ENCODE data around the gene ATP6V0A4. TPM values are rescaled to one million over a fixed set of nuclear protein-coding genes. Genes with fewer than 3 reads are reported as not detected.
"Not testable (repeated sequence)": the region's sequence is repeated elsewhere in the genome, so short reads cannot be mapped to it uniquely, and the experiment has no call there.

The ATP6V0A4 gene
- polyA plus RNA-seq, 2 donors, result 1.3 to 4.4 TPM

DNA sequence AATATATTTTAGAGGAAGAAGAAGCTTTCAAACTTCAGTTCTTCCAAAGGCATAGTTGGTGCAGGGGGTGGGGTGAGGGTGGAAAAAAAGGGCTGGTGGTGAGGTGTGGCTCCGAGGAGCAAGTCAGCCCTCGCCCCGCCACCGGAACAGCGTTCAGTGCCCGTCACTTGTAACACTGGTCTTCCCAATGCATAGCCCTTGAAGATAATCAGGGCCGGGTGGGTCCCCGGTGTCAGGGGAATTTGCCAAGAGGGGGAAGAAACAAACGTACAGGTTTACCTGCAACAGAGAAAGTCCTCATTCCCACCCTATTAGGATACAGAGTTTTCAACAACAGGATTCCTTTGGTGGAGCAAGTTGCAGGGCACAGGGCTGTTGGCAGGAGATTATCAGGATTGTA is 98.3 kb downstream of the ATP6V0A4 start:
- Histone ChIP-seq H3K4me1 (ENCODE audit: control insufficient read depth in 2 of 2, insufficient read depth in 2 of 2, low read length in 1 of 2) (no peaks in the 10 kb centered on the region), H3K27ac (ENCODE audit: low read depth in 2 of 2, low read length in 1 of 2) (no peak overlapping the region), H3K9me3 (ENCODE audit: control insufficient read depth in 2 of 2, insufficient read depth in 1 of 2, low read depth in 1 of 2, low read length in 1 of 2) (no peaks in the 10 kb centered on the region), H3K4me3 (ENCODE audit: low read depth in 1 of 2, low read length in 2 of 2) (no peak overlapping the region), H3K36me3 (ENCODE audit: control insufficient read depth in 2 of 2, insufficient read depth in 2 of 2, low read length in 1 of 2) (no peaks in the 10 kb centered on the region), H3K27me3 (ENCODE audit: control insufficient read depth in 1 of 2, insufficient read depth in 2 of 2, low read length in 2 of 2) (no peaks in the 10 kb centered on the region)
- 45 to 62% methylated on average over 9 of the region's 9 CpGs for WGBS, 2 donors

DNA sequence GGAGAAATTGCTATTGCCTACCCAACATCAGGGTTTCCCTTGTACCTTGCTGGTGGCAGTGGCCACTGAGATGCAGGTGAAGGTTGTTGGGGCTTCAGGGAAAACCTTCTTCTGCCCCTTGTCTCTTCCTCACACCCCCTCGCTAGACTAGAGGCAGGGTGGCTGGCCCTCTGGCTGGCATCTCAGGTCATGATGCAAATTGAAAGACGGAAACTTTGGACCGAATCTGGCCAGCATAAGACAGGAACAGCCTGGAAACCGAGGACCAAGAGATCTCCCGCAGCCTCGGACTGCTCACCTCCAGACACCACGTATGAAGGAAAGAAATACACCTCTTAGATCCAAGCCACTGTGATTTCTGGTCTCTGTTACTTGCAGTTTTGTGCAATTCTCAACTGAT is 99.7 kb downstream of the ATP6V0A4 start:
- no peak overlapping the region for H3K27ac ChIP-seq (ENCODE audit: low read depth in 2 of 2, low read length in 1 of 2)
- no peaks in the 10 kb centered on the region for H3K9me3 ChIP-seq (ENCODE audit: control insufficient read depth in 2 of 2, insufficient read depth in 1 of 2, low read depth in 1 of 2, low read length in 1 of 2)
- 92 to 94% methylated on average over 7 of the region's 7 CpGs for WGBS, 2 donors
- no peaks in the 10 kb centered on the region for H3K27me3 ChIP-seq (ENCODE audit: control insufficient read depth in 1 of 2, insufficient read depth in 2 of 2, low read length in 2 of 2)
- no peaks in the 10 kb centered on the region for H3K36me3 ChIP-seq (ENCODE audit: control insufficient read depth in 2 of 2, insufficient read depth in 2 of 2, low read length in 1 of 2)
- no peaks in the 10 kb centered on the region for H3K4me1 ChIP-seq (ENCODE audit: control insufficient read depth in 2 of 2, insufficient read depth in 2 of 2, low read length in 1 of 2)
- H3K4me3 ChIP-seq (ENCODE audit: low read depth in 1 of 2, low read length in 2 of 2), result no peak overlapping the region

DNA sequence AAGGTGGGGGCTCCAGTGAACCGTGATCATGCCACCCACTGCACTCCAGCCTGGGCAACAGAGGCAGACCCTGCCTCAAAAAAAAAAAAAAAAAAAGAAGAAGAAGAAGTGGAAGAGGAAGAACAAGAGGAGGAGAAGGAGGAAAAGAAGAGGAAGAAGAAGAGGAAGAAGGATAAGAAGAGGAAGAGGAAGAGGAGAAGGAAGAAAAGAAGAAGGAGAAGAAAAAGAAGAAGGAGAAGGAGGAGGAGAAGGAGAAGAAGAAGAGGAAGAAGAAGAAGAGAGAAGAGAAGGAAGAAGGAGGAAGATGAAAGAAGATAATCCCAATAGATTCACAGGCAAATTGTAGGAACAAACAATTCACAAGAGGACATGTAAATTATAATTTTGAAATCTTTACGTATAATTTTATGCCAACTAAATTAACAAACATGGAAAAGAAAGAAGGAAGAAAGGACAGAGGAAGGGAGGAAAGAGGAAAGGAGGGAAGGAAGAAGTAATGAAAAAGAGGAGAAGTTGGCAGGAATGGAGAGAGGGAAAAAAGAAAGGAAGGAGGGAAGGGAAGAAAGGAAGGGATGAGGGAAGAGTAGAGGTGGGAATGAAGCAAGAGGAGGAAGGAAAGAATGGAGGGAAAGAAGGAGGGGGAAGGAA is 100.3 kb downstream of the ATP6V0A4 start:
- Histone ChIP-seq H3K27me3 (ENCODE audit: control insufficient read depth in 1 of 2, insufficient read depth in 2 of 2, low read length in 2 of 2) (no peaks in the 10 kb centered on the region), H3K4me1 (ENCODE audit: control insufficient read depth in 2 of 2, insufficient read depth in 2 of 2, low read length in 1 of 2) (no peaks in the 10 kb centered on the region), H3K36me3 (ENCODE audit: control insufficient read depth in 2 of 2, insufficient read depth in 2 of 2, low read length in 1 of 2) (no peaks in the 10 kb centered on the region), H3K9me3 (ENCODE audit: control insufficient read depth in 2 of 2, insufficient read depth in 1 of 2, low read depth in 1 of 2, low read length in 1 of 2) (no peaks in the 10 kb centered on the region), H3K27ac (ENCODE audit: low read depth in 2 of 2, low read length in 1 of 2) (no peak overlapping the region), H3K4me3 (ENCODE audit: low read depth in 1 of 2, low read length in 2 of 2) (no peak overlapping the region)
- 57 to 85% methylated on average over 2 of the region's 2 CpGs for WGBS, 2 donors

DNA sequence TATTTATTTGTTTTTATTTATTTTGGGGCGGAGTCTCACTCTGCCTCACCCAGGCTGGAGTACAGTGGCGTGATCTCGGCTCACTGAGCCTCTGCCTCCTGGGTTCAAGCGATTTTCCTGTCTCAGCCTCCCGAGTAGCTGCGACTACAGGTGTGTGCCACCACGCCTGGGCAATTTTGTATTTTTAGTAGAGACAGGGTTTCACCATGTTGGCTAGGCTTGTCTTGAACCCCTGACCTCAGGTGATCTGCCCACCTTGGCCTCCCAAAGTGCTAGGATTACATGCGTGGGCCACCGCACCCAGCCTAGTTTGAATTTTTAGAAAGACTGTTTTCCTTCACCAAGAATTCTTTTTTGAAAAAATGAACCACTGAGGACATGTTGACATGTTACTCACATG is 102.2 kb downstream of the ATP6V0A4 start:
- not testable (repeated sequence) for H3K36me3 ChIP-seq (ENCODE audit: control insufficient read depth in 2 of 2, insufficient read depth in 2 of 2, low read length in 1 of 2); H3K4me1 ChIP-seq (ENCODE audit: control insufficient read depth in 2 of 2, insufficient read depth in 2 of 2, low read length in 1 of 2); H3K27ac ChIP-seq (ENCODE audit: low read depth in 2 of 2, low read length in 1 of 2); H3K27me3 ChIP-seq (ENCODE audit: control insufficient read depth in 1 of 2, insufficient read depth in 2 of 2, low read length in 2 of 2); H3K9me3 ChIP-seq (ENCODE audit: control insufficient read depth in 2 of 2, insufficient read depth in 1 of 2, low read depth in 1 of 2, low read length in 1 of 2); H3K4me3 ChIP-seq (ENCODE audit: low read depth in 1 of 2, low read length in 2 of 2)
- 94% methylated on average over 9 of the region's 9 CpGs for WGBS, 2 donors

DNA sequence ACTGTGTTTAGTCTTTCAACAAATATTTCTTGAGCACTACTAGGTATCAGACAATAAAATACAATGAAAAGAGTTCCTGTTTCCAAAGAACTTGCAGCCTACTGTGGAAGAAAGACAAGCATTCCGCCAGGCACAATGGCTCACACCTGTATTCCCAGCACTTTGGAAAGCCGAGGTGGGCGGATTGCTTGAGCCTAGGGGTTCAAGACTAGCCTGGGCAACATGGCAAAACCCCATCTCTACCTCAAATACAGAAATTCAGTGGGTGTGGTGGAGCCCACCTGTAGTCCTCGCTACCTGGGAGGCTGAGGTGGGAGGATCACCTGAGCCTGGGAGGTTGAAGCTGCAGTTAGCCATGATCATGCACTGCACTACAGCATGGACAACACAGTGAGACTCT is 102.9 kb downstream of the ATP6V0A4 start:
- Histone ChIP-seq H3K4me3 (ENCODE audit: low read depth in 1 of 2, low read length in 2 of 2) (no peak overlapping the region), H3K4me1 (ENCODE audit: control insufficient read depth in 2 of 2, insufficient read depth in 2 of 2, low read length in 1 of 2) (no peaks in the 10 kb centered on the region), H3K27ac (ENCODE audit: low read depth in 2 of 2, low read length in 1 of 2) (no peak overlapping the region), H3K27me3 (ENCODE audit: control insufficient read depth in 1 of 2, insufficient read depth in 2 of 2, low read length in 2 of 2) (no peaks in the 10 kb centered on the region), H3K9me3 (ENCODE audit: control insufficient read depth in 2 of 2, insufficient read depth in 1 of 2, low read depth in 1 of 2, low read length in 1 of 2) (no peaks in the 10 kb centered on the region), H3K36me3 (ENCODE audit: control insufficient read depth in 2 of 2, insufficient read depth in 2 of 2, low read length in 1 of 2) (no peaks in the 10 kb centered on the region)
- WGBS, 2 donors, result 89 to 93% methylated on average over 4 of the region's 4 CpGs

DNA sequence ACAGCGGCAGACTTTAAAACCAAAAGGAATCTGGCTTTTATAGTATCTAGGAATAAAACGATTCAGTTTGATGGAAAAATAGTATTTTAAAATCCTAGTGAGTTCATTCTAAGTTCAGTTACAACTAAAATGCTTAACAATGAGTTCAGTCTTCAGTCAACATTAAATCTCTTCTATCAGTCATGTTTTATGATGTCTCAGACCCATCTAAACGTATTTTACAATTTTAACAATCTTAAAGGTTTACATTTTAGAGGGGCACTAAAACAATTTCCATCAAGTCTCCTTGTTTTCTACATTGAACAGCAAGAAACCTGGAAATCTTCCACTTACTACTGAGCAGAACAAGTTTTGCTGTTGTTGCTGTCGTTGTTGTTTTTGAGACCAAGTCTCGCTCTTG is 106.8 kb downstream of the ATP6V0A4 start:
- 75 to 77% methylated on average over 5 of the region's 5 CpGs for WGBS, 2 donors
- Histone ChIP-seq H3K4me1 (ENCODE audit: control insufficient read depth in 2 of 2, insufficient read depth in 2 of 2, low read length in 1 of 2) (no peaks in the 10 kb centered on the region), H3K36me3 (ENCODE audit: control insufficient read depth in 2 of 2, insufficient read depth in 2 of 2, low read length in 1 of 2) (no peaks in the 10 kb centered on the region), H3K27me3 (ENCODE audit: control insufficient read depth in 1 of 2, insufficient read depth in 2 of 2, low read length in 2 of 2) (no peaks in the 10 kb centered on the region), H3K27ac (ENCODE audit: low read depth in 2 of 2, low read length in 1 of 2) (no peak overlapping the region), H3K4me3 (ENCODE audit: low read depth in 1 of 2, low read length in 2 of 2) (no peak overlapping the region), H3K9me3 (ENCODE audit: control insufficient read depth in 2 of 2, insufficient read depth in 1 of 2, low read depth in 1 of 2, low read length in 1 of 2) (no peaks in the 10 kb centered on the region)

DNA sequence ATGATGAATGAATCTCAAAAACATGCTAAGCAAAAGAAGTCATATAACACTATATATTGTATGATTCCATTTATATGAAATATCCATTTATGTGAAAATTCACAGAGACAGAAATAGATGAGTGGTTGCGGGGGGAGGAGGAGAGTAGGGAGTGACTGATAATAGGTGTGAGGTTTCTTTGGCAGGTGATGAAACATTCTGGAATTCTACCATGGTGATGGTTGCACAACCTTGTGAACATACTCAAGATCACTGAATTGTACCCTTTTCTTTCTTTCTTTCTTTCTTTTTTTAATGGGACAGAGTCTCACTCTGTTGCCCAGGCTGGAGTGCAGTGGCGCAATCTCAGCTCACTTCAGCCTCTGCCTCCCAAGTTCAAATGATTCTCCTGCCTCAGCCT is 107.5 kb downstream of the ATP6V0A4 start:
- H3K9me3 ChIP-seq (ENCODE audit: control insufficient read depth in 2 of 2, insufficient read depth in 1 of 2, low read depth in 1 of 2, low read length in 1 of 2), result no peaks in the 10 kb centered on the region
- WGBS, 2 donors, result 96% methylated on average over 2 of the region's 2 CpGs
- H3K4me3 ChIP-seq (ENCODE audit: low read depth in 1 of 2, low read length in 2 of 2), result no peak overlapping the region
- H3K4me1 ChIP-seq (ENCODE audit: control insufficient read depth in 2 of 2, insufficient read depth in 2 of 2, low read length in 1 of 2), result no peaks in the 10 kb centered on the region
- no peak overlapping the region for H3K27ac ChIP-seq (ENCODE audit: low read depth in 2 of 2, low read length in 1 of 2)
- no peaks in the 10 kb centered on the region for H3K36me3 ChIP-seq (ENCODE audit: control insufficient read depth in 2 of 2, insufficient read depth in 2 of 2, low read length in 1 of 2)
- H3K27me3 ChIP-seq (ENCODE audit: control insufficient read depth in 1 of 2, insufficient read depth in 2 of 2, low read length in 2 of 2), result no peaks in the 10 kb centered on the region

DNA sequence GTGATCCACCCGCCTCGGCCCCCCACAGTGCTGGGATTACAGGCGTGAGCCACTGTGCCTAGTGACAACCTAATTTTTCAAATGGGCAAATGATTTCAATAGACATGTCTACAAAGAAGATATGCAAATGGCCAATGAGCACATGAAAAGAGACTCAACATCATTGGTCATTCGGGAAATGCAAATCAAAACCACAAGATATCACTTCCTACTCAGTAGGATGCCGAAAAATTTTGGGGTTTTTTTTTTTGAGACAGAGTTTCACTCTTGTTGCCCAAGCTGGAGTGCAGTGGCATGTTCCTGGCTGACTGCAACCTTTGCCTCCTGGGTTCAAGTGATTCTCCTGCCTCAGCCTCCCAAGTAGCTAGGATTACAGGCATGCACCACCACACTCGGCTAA is 110.0 kb downstream of the ATP6V0A4 start:
- not testable (repeated sequence) for H3K27ac ChIP-seq (ENCODE audit: low read depth in 2 of 2, low read length in 1 of 2); H3K4me3 ChIP-seq (ENCODE audit: low read depth in 1 of 2, low read length in 2 of 2); H3K9me3 ChIP-seq (ENCODE audit: control insufficient read depth in 2 of 2, insufficient read depth in 1 of 2, low read depth in 1 of 2, low read length in 1 of 2); H3K36me3 ChIP-seq (ENCODE audit: control insufficient read depth in 2 of 2, insufficient read depth in 2 of 2, low read length in 1 of 2); H3K4me1 ChIP-seq (ENCODE audit: control insufficient read depth in 2 of 2, insufficient read depth in 2 of 2, low read length in 1 of 2); H3K27me3 ChIP-seq (ENCODE audit: control insufficient read depth in 1 of 2, insufficient read depth in 2 of 2, low read length in 2 of 2)
- WGBS, 2 donors, result 90 to 93% methylated on average over 6 of the region's 6 CpGs

DNA sequence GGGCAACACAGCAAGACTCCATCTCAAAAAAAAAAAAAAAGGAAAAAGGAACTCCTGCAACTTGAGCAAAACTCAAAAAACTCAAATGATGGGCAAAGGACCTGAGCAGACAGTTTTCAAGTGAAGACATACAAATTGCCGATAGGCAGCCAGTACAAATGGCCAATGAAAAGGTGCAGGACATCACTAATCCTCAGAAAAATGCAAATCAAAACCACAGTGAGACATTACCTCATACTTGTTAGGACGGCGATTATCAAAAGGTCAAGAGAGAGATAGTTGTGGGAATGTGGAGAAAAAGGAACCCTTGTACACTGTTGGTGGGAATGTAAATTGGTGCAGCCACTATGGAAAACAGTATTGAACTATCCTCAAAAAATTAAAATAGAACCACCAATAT is 113.7 kb downstream of the ATP6V0A4 start:
- WGBS, 2 donors, result 78 to 84% methylated on average over 3 of the region's 3 CpGs
- H3K4me3 ChIP-seq (ENCODE audit: low read depth in 1 of 2, low read length in 2 of 2), result no peak overlapping the region

DNA sequence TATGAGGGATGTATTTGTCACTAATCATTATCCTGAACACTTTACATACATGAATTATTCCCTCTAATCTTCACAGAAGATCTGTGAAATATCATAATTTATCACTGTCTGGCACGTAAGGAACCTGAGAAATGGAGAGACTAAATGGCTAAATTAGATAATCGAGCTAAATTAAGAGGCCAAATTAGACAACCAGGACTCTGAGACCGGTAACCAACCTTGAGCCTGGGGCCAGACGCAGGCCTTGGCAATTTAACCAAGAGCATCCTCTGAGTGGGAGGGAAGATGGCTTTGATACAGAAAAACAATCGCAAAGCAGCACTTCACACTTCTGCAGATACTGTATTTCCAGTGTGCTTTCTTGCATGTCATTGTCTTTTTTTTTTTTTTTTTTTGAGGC is 118.2 kb downstream of the ATP6V0A4 start:
- no peaks in the 10 kb centered on the region for H3K36me3 ChIP-seq (ENCODE audit: control insufficient read depth in 2 of 2, insufficient read depth in 2 of 2, low read length in 1 of 2)
- H3K4me3 ChIP-seq (ENCODE audit: low read depth in 1 of 2, low read length in 2 of 2), result no peak overlapping the region
- no peaks in the 10 kb centered on the region for H3K27me3 ChIP-seq (ENCODE audit: control insufficient read depth in 1 of 2, insufficient read depth in 2 of 2, low read length in 2 of 2)
- WGBS, 2 donors, result 71 to 79% methylated on average over 5 of the region's 5 CpGs
- H3K9me3 ChIP-seq (ENCODE audit: control insufficient read depth in 2 of 2, insufficient read depth in 1 of 2, low read depth in 1 of 2, low read length in 1 of 2), result no peaks in the 10 kb centered on the region
- no peaks in the 10 kb centered on the region for H3K4me1 ChIP-seq (ENCODE audit: control insufficient read depth in 2 of 2, insufficient read depth in 2 of 2, low read length in 1 of 2)
- H3K27ac ChIP-seq (ENCODE audit: low read depth in 2 of 2, low read length in 1 of 2), result no peak overlapping the region

More for the DNA sequence above, 113.7 kb downstream of the ATP6V0A4 start:
- Histone ChIP-seq H3K27me3 (ENCODE audit: control insufficient read depth in 1 of 2, insufficient read depth in 2 of 2, low read length in 2 of 2) (no peaks in the 10 kb centered on the region), H3K9me3 (ENCODE audit: control insufficient read depth in 2 of 2, insufficient read depth in 1 of 2, low read depth in 1 of 2, low read length in 1 of 2) (no peaks in the 10 kb centered on the region), H3K4me1 (ENCODE audit: control insufficient read depth in 2 of 2, insufficient read depth in 2 of 2, low read length in 1 of 2) (no peaks in the 10 kb centered on the region), H3K27ac (ENCODE audit: low read depth in 2 of 2, low read length in 1 of 2) (no peak overlapping the region), H3K36me3 (ENCODE audit: control insufficient read depth in 2 of 2, insufficient read depth in 2 of 2, low read length in 1 of 2) (no peaks in the 10 kb centered on the region)

Data from esophagus (tissue), 2 donors.